Liver (tissue), 9 donors: ENCODE data around the gene SEPTIN8. TPM values are rescaled to one million over a fixed set of nuclear protein-coding genes. Genes with fewer than 3 reads are reported as not detected.

Experiments
- DNase-seq: peaks from one replicate; pipeline ENCODE4 v3.0.0-alpha.2; 2017; ENCODE audit warnings: low spot score
- H3K27ac ChIP-seq, 2 donors: one replicate each; pipeline ENCODE4 v1.7.0; 2013; ENCODE audit warnings: inconsistent platforms in 2 of 2, low read length in 2 of 2, control low read depth in 1 of 2, low read depth in 1 of 2, mild to moderate bottlenecking in 1 of 2
- H3K27me3 ChIP-seq, 4 donors: one replicate each; pipeline versions ENCODE4 v1.6.1 to v1.7.0; 2013; ENCODE audit warnings: low read length in 3 of 4, inconsistent platforms in 1 of 4, mild to moderate bottlenecking in 1 of 4, moderate library complexity in 1 of 4; ENCODE audit not compliant: control insufficient read depth in 4 of 4, insufficient read depth in 4 of 4
- H3K36me3 ChIP-seq, 4 donors: one replicate each; pipeline versions ENCODE4 v1.6.1 to v1.7.0; 2013; ENCODE audit warnings: low read length in 3 of 4, mild to moderate bottlenecking in 3 of 4, low read depth in 1 of 4, moderate library complexity in 1 of 4; ENCODE audit not compliant: control insufficient read depth in 4 of 4, insufficient read depth in 3 of 4
- H3K4me1 ChIP-seq, 4 donors: one replicate each; pipeline versions ENCODE4 v1.6.1 to v1.7.0; 2013; ENCODE audit warnings: low read length in 3 of 4, mild to moderate bottlenecking in 3 of 4, moderate library complexity in 1 of 4; ENCODE audit not compliant: control insufficient read depth in 4 of 4, insufficient read depth in 4 of 4
- H3K4me3 ChIP-seq, 3 donors: one replicate each; pipeline versions ENCODE4 v1.6.1 to v1.7.0; 2013; ENCODE audit warnings: low read length in 3 of 3, control low read depth in 1 of 3, low read depth in 1 of 3, mild to moderate bottlenecking in 1 of 3
- H3K9ac ChIP-seq, 2 donors: one replicate each; pipeline ENCODE4 v1.7.0; 2013; ENCODE audit warnings: low read length in 2 of 2, mild to moderate bottlenecking in 2 of 2, moderate library complexity in 2 of 2, control low read depth in 1 of 2, low read depth in 1 of 2
- H3K9me3 ChIP-seq, 4 donors: one replicate each; pipeline versions ENCODE4 v1.6.1 to v1.7.0; 2013; ENCODE audit warnings: low read length in 3 of 4; ENCODE audit not compliant: control insufficient read depth in 4 of 4
- CTCF ChIP-seq: fragments of 150-350 bp; IDR thresholded peaks from 2 replicates; pipeline ENCODE4 v1.5.1; 2017; ENCODE audit warnings: improper control_type of control experiment, low read depth, low read length; ENCODE audit not compliant: missing input control
- EGR1 ChIP-seq, 2 donors: IDR thresholded peaks; 2 replicates each; pipeline ENCODE4 v1.6.1; 2016 to 2018; ENCODE audit warnings: antibody characterized with exemption in 2 of 2, low read depth in 2 of 2
- FOXA1 ChIP-seq: IDR thresholded peaks from 2 replicates; pipeline ENCODE4 v1.6.1; 2016; ENCODE audit warnings: antibody characterized with exemption
- FOXA2 ChIP-seq: IDR thresholded peaks from 2 replicates; pipeline ENCODE4 v1.6.1; 2016; ENCODE audit warnings: antibody characterized with exemption
- GABPA ChIP-seq, 2 donors: IDR thresholded peaks in 1 of 2; conservative IDR thresholded peaks in 1 of 2; 2 replicates each; pipeline ENCODE4 v1.6.1; 2016; ENCODE audit warnings: antibody characterized with exemption in 2 of 2, mild to moderate bottlenecking in 1 of 2, moderate library complexity in 1 of 2
- HNF4A ChIP-seq, 2 donors: conservative IDR thresholded peaks; 2 replicates each; pipeline ENCODE4 v1.6.1; 2016; ENCODE audit warnings: antibody characterized with exemption in 2 of 2, mild to moderate bottlenecking in 2 of 2
- HNF4G ChIP-seq: IDR thresholded peaks from 2 replicates; pipeline ENCODE4 v1.6.1; 2016; ENCODE audit warnings: antibody characterized with exemption
- JUND ChIP-seq, 2 donors: IDR thresholded peaks; 2 replicates each; pipeline ENCODE4 v1.6.1; 2016; ENCODE audit warnings: antibody characterized with exemption in 2 of 2
- MAX ChIP-seq: IDR thresholded peaks from 2 replicates; pipeline ENCODE4 v1.6.1; 2016; ENCODE audit warnings: antibody characterized with exemption
- NR2F2 ChIP-seq: IDR thresholded peaks from 2 replicates; pipeline ENCODE4 v1.6.1; 2016; ENCODE audit warnings: antibody characterized with exemption
- RAD21 ChIP-seq, 2 donors: IDR thresholded peaks; 2 replicates each; pipeline ENCODE4 v1.6.1; 2016; ENCODE audit warnings: antibody characterized with exemption in 2 of 2, mild to moderate bottlenecking in 2 of 2
- REST ChIP-seq: IDR thresholded peaks from 2 replicates; pipeline ENCODE4 v1.6.1; 2016; ENCODE audit warnings: antibody characterized with exemption, mild to moderate bottlenecking
- RXRA ChIP-seq, 2 donors: IDR thresholded peaks; 2 replicates each; pipeline ENCODE4 v1.6.1; 2017 to 2018; ENCODE audit warnings: antibody characterized with exemption in 2 of 2, mild to moderate bottlenecking in 1 of 2
- SP1 ChIP-seq: IDR thresholded peaks from 2 replicates; pipeline ENCODE4 v1.6.1; 2018; ENCODE audit warnings: antibody characterized with exemption, mild to moderate bottlenecking
- TAF1 ChIP-seq: conservative IDR thresholded peaks from 2 replicates; pipeline ENCODE4 v1.6.1; 2016; ENCODE audit warnings: antibody characterized with exemption, mild to moderate bottlenecking
- YY1 ChIP-seq: IDR thresholded peaks from 2 replicates; pipeline ENCODE4 v1.6.1; 2016; ENCODE audit warnings: antibody characterized with exemption, mild to moderate bottlenecking
- ZBTB33 ChIP-seq: IDR thresholded peaks from 2 replicates; pipeline ENCODE4 v1.6.1; 2016; ENCODE audit warnings: antibody characterized with exemption
- WGBS: extraction: QIAGEN DNeasy Blood & Tissue Kit; methylation state at CpG from one replicate; pipeline ENCODE4 v1.1.7; 2013; 5-methylcytosine and 5-hydroxymethylcytosine counted together
- polyA plus RNA-seq, 2 donors: library from polyadenylated mRNA; stranded (reverse) in 1 of 2; unstranded in 1 of 2; fragments of 200-250 nt in 1 of 2; fragments of >200 nt in 1 of 2; fragmentation: Nextera tagmentation in 1 of 2; extraction: Ambion mirVana in 1 of 2; gene quantifications; one replicate each; pipeline versions ENCODE4 v1.2.1 to v1.2.3, GENCODE V29; 2013 to 2015
- total RNA-seq, 2 donors: library from RNA; depleted of rRNA; stranded (reverse); fragments of >200 nt; gene quantifications; one replicate each; pipeline ENCODE4 v1.2.3, GENCODE V29; 2014
- TF ChIP-seq, protein P1 (sequence below): IDR thresholded peaks from 2 replicates; pipeline ENCODE4 v1.6.1; 2016; ENCODE audit warnings: antibody characterized with exemption
- donor health status: healthy.
- donor health status: healthy.
- donor health status: healthy.
- donor health status: healthy.
- donor health status: healthy.

SEPTIN8 gene
- total and polyA plus RNA-seq, 4 donors = 4.7 to 16.5 (median 9.8) TPM

GRCh38 chr5:132808866-132809265, 31.8 kb upstream of the SEPTIN8 start:
- Histone ChIP-seq H3K36me3 (no peaks in the 10 kb centered on the region), H3K4me1 (peaks cover 7 to 32% (median 16%) of the 10 kb centered on the region in 4 donors), H3K27me3 (no peaks in the 10 kb centered on the region), H3K9me3 (no peaks in the 10 kb centered on the region), H3K9ac (no peak overlapping the region), H3K27ac (no peak overlapping the region), H3K4me3 (no peak overlapping the region)
- WGBS = 55% methylated on average over 3 of the region's 3 CpGs
- DNase-seq = no peak
- TF ChIP-seq GABPA (IDR thresholded peaks at IDR 0.05 in 1 of 2, conservative IDR thresholded peaks at IDR 0.05 in 1 of 2) (no peak), JUND (IDR thresholded peaks at IDR 0.05) (no peak), MAX (no peak), RXRA (IDR thresholded peaks at IDR 0.05) (no peak), TAF1 (no peak), SP1 (no peak), ZBTB33 (no peak), RAD21 (IDR thresholded peaks at IDR 0.05) (no peak), NR2F2 (no peak), FOXA2 (no peak), YY1 (no peak)

- no peak overlapping the region for H3K9ac ChIP-seq
- no peaks in the 10 kb centered on the region for H3K9me3 ChIP-seq
- no peak overlapping the region for H3K27ac ChIP-seq
- no peak for TF ChIP-seq GABPA (IDR thresholded peaks at IDR 0.05 in 1 of 2, conservative IDR thresholded peaks at IDR 0.05 in 1 of 2)
- TF ChIP-seq TAF1 = no peak
- TF ChIP-seq NR2F2 = no peak
- no peak for TF ChIP-seq HNF4G
- no peak for TF ChIP-seq FOXA2
- TF ChIP-seq ZBTB33 = no peak
- no peak for TF ChIP-seq JUND (IDR thresholded peaks at IDR 0.05)
- no peak for TF ChIP-seq YY1
- no peak for TF ChIP-seq REST
- TF ChIP-seq RAD21 (IDR thresholded peaks at IDR 0.05) = no peak
- TF ChIP-seq MAX = no peak
- TF ChIP-seq SP1 = peak; percentile 41
- TF ChIP-seq HNF4A (conservative IDR thresholded peaks at IDR 0.05) = peak in 1 of 2 donors; percentile 30
- TF ChIP-seq CTCF = no peak
- no peak for TF ChIP-seq EGR1 (IDR thresholded peaks at IDR 0.05; ENCODE audit: low read depth in 2 of 2)
- TF ChIP-seq RXRA (IDR thresholded peaks at IDR 0.05) = no peak
- TF ChIP-seq, protein P1, sequence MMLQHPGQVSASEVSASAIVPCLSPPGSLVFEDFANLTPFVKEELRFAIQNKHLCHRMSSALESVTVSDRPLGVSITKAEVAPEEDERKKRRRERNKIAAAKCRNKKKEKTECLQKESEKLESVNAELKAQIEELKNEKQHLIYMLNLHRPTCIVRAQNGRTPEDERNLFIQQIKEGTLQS = no peak
- no peak for TF ChIP-seq FOXA1
- H3K4me1 ChIP-seq = peaks cover 7 to 28% (median 14%) of the 10 kb centered on the region in 4 donors
- WGBS = 23% methylated on average over 2 of the region's 2 CpGs
- no peaks in the 10 kb centered on the region for H3K27me3 ChIP-seq
- DNase-seq = no peak
- H3K36me3 ChIP-seq = no peaks in the 10 kb centered on the region
- H3K4me3 ChIP-seq = no peak overlapping the region
Observed at GRCh38 chr5:132808448-132808847, 31.4 kb upstream of the SEPTIN8 start.
